GM19372 (cell line): Measurements from ENCODE around the gene DSCAM.

Source experiments
- ATAC-seq: cut with Tn5 transposase; IDR thresholded peaks from one replicate; pipeline ENCODE4 v1.9.1; 2021; ENCODE audit warnings: mild to moderate bottlenecking, low read depth, moderate library complexity; ENCODE audit not compliant: unreplicated experiment

Gene DSCAM

GRCh38 chr21:40095477-40095876 is 751.5 kb downstream of the DSCAM start:
- ATAC-seq, result no peak

GRCh38 chr21:40080385-40080784 is 766.6 kb downstream of the DSCAM start:
- ATAC-seq, result no peak

GRCh38 chr21:40074710-40075109 is 772.2 kb downstream of the DSCAM start:
- no peak for ATAC-seq

- ATAC-seq, result no peak
Measured at GRCh38 chr21:40074198-40074597, 772.8 kb downstream of the DSCAM start.

- ATAC-seq, result no peak
Measured at GRCh38 chr21:40073642-40074041, 773.3 kb downstream of the DSCAM start.

GRCh38 chr21:40070871-40071270 is 776.1 kb downstream of the DSCAM start:
- no peak for ATAC-seq

GRCh38 chr21:40067751-40068150 is 779.2 kb downstream of the DSCAM start:
- ATAC-seq, result no peak

GRCh38 chr21:40066221-40066620 is 780.7 kb downstream of the DSCAM start:
- no peak for ATAC-seq

GRCh38 chr21:40060083-40060677 is 786.8 kb downstream of the DSCAM start:
- no peak for ATAC-seq

GRCh38 chr21:40057331-40057730 is 789.6 kb downstream of the DSCAM start:
- ATAC-seq, result no peak

GRCh38 chr21:40056031-40056430 is 790.9 kb downstream of the DSCAM start:
- ATAC-seq, result no peak

- no peak for ATAC-seq
Measured at GRCh38 chr21:40054403-40054802, 792.6 kb downstream of the DSCAM start.

- ATAC-seq, result no peak
Measured at GRCh38 chr21:40053007-40053406, 794.0 kb downstream of the DSCAM start.

- no peak for ATAC-seq
Measured at GRCh38 chr21:40052276-40052675, 794.7 kb downstream of the DSCAM start.

GRCh38 chr21:40051801-40052200 is 795.2 kb downstream of the DSCAM start:
- no peak for ATAC-seq

- ATAC-seq, result no peak
Measured at GRCh38 chr21:40049931-40050290, 797.0 kb downstream of the DSCAM start.

GRCh38 chr21:40049031-40049930 is 797.7 kb downstream of the DSCAM start:
- ATAC-seq, result no peak

- ATAC-seq, result no peak
Measured at GRCh38 chr21:40047993-40048730, 798.8 kb downstream of the DSCAM start.

- no peak for ATAC-seq
Measured at GRCh38 chr21:40047211-40047610, 799.7 kb downstream of the DSCAM start.

GRCh38 chr21:40043866-40044265 is 803.1 kb downstream of the DSCAM start:
- no peak for ATAC-seq

- no peak for ATAC-seq
Measured at GRCh38 chr21:40043423-40043822, 803.5 kb downstream of the DSCAM start.
